GM20000 (cell line): ENCODE measurements around the gene SNAPC4.

Experiments
- DNase-seq: peaks from one replicate; pipeline ENCODE4 v3.0.0; 2012; ENCODE audit warnings: low spot score
- TF ChIP-seq, protein P1 (sequence below): IDR thresholded peaks from 2 replicates; pipeline ENCODE4 v1.5.1; 2012; ENCODE audit warnings: mild to moderate bottlenecking, control low read depth; ENCODE audit errors: extremely low read depth, missing control alignments

The SNAPC4 gene

DNA sequence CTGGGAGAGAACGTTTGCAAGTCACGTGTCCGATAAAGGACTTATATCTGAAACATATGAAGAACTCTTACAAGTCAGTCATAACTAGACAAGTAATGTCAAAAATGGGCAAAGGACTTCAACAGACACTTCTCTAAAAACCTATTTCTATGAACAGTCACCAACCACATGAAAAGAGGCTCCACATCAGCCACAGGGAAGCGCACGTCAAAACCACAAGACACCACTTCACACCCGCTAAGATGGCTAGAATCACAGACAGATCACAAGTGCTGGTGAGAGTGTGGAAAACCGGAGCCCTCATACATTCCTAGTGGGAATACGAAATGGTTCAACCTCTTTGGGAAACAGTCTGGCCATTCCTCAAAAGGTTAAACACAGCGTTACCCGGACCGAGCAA is 15.0 kb downstream of the SNAPC4 start:
- DNase-seq = no peak
- TF ChIP-seq, protein P1, sequence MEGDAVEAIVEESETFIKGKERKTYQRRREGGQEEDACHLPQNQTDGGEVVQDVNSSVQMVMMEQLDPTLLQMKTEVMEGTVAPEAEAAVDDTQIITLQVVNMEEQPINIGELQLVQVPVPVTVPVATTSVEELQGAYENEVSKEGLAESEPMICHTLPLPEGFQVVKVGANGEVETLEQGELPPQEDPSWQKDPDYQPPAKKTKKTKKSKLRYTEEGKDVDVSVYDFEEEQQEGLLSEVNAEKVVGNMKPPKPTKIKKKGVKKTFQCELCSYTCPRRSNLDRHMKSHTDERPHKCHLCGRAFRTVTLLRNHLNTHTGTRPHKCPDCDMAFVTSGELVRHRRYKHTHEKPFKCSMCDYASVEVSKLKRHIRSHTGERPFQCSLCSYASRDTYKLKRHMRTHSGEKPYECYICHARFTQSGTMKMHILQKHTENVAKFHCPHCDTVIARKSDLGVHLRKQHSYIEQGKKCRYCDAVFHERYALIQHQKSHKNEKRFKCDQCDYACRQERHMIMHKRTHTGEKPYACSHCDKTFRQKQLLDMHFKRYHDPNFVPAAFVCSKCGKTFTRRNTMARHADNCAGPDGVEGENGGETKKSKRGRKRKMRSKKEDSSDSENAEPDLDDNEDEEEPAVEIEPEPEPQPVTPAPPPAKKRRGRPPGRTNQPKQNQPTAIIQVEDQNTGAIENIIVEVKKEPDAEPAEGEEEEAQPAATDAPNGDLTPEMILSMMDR = no peak

DNA sequence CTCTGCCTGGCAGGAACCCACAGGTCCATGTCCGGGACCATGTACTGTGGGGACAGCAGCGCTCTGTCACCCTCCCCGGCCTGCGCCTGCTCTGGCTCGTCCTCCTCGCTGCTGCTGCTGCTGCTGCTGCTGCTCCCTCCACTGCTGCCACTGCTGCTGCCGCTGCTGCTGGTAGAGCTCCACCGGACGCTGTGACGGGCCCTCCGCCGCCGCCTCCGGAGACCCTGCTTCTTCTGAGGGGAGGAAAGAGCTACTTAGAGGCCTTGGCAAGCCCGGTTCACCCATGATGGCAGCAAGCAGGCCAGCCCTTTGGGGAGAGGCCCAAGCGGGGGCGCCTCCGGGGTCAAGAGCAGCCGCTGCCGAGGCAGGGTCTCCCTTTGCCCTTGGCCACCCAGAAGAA is 16.5 kb downstream of the SNAPC4 start:
- TF ChIP-seq, protein P1 = no peak
- DNase-seq = no peak

DNA sequence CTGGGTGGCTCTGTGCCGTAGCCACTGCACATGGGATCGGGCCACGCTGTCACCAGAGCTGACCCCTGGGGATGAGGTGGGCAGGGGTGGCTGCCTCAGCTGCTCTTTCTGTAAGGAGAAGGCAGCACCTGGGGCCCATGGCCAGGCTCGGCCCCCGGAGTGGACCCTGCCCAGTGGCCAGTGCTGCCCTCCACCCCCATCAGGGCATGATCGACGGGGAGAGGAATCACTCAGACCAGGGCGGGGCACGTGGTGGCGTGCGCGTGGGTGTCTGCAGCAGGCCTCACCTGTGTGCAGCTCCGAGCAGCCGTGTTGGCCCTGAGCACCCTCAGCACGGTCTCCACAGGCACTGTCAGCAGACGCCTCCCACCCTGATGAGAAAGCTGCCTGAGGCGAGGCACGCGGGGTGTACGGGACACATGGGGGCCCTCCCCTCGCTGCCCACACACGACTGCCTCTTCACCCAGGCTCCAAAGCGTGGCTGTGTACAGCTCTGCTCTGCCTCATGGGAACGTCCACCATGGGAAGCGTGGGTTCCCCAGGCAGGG is 17.9 kb downstream of the SNAPC4 start:
- DNase-seq = no peak
- TF ChIP-seq, protein P1 = no peak

DNA sequence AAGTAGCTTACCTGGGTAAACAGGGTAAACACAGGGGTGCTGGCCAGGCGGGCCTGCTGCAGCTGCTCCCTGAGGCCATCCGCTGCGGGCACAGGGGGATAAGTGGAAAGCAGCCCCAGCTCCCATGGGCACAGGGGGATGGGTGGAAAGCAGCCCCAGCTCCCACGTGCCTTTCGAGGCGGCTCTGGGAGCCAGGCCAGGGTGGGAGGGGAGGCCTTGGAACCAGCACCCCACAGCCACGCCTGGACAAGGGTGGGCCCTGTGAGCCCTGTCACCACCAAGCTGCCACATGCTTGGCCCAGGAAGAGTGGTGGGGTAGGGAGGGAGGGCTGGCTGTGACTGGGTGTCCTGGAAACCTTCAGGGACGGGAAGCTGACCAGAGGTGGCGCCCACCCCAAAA is 18.7 kb downstream of the SNAPC4 start:
- no peak for DNase-seq
- TF ChIP-seq, protein P1 = no peak

DNA sequence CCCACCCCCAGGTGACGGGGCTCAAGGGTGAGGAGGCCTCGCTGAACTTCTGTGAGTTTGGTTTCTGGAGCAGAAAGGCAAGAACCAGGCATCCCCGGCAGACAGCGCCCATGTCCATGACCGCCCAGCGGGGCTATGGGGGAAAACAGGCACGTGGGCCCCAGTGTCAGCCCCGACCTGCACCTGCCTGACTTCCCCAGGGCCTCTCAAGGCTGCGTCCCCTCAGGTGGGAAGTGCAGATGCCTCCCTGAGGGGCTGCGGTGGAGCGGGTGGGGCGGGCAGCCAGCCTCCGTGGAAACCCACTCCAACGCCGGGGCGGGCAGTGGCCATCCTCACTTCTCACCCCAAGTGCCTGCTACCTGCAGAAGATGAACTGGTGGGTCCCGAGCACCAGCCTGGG is 19.6 kb downstream of the SNAPC4 start:
- TF ChIP-seq, protein P1 = no peak
- DNase-seq = no peak

DNA sequence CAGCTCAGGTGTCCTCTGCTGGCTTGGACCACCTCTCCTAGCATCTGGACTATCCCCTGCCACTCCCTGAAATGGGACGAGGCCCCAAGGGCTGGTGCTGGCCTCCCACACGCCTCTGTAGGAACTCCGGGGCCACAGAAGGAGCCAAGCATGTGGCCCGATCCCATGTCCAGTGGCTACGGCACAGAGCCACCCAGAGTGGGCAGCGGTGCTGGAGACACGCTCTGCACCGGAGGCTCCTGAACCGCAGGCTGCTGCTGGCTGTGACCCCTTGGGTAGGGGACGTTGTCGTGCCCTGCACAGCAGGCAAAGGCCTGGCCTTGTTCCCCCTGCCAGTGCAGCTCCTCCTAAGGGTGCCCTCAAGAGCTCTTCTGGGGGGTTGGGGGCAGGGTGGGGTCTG is 20.1 kb downstream of the SNAPC4 start:
- TF ChIP-seq, protein P1 = no peak
- DNase-seq = no peak

DNA sequence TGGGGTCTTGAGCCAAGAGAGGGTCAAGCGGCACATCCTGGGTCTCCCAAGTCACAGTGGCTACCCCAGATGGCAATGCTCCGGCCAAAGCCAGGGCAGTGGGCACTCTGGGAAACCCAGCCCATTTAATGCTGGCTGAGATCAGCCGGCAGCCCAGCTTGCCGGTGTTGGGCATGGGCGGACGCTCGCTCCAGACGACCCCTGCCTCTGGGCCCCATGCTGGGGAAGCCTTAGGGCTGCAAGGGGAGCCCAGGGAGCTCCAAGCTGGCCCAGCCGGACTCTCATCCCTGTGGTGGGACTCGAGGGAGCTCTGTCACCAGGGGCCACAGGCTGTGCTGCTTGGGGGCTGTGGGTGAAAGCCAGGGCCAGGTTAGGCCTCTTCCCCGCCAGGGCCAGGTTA is 20.6 kb downstream of the SNAPC4 start:
- TF ChIP-seq, protein P1 = no peak
- no peak for DNase-seq
